Globus pallidus (tissue), 1 donor: Measurements from ENCODE around the gene PRKG1.
"Not testable (repeated sequence)": the region's sequence is repeated elsewhere in the genome, so short reads cannot be mapped to it uniquely, and the experiment has no call there.

ENCODE experiments used
- DNase-seq: peaks from one replicate; pipeline ENCODE4 v3.0.0-alpha.2; 2015; ENCODE audit warnings: low spot score

The PRKG1 gene

DNA sequence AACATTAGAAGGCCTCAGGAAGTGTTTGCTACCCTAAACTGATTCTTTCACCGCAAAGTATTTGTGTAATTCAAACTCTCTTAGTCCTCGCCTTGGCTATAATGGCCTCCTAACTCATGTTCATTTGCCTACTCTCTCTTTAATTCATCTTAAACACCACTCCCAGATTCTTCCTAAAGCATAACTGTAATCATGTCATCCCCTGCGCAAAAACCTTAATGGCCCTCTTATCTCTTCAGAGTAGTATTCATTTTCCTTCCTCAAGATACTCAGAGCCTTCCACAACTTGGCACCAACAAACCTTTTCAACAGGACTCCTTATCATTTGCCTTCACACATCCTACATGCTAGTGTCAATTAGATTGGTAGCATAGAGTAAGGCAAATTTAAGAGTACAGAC is 582.2 kb downstream of the PRKG1 start:
- no peak for DNase-seq

DNA sequence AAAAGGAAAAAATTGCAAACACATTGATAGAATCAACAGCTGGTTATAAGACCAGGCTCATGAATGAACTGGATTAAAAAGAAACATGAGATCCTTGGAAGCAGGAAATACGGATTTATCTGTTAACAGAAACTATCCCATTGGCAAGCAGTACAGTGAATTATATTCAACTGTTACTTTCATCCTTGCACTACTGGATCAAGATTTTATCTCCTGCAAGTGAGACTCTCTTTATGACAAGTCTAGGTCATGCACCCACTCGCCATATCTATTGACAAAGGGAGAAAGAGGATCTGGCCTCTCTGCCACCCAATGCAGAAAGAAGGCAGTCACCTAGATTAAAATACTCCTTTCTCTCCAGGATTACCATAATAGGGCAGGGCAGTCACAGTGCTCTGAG is 583.7 kb downstream of the PRKG1 start:
- no peak for DNase-seq

DNA sequence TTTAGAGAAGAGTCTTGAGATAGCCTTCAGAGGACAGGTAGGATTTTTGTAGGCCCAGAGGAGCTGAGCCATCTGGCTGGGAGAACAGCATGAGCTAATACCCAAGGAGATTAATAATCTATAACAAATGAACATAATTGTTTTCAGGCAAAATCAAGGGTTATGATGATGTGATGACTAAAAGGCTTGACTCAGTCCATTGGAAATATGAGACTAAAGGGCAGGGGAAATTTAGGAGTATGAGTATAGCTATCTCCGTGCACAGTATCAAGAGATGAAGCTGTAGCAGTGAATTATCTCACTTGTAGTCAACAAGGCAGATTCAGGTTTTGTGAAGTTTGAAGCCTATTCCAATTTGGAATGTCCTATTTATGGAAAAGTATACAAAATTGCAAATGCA is 585.1 kb downstream of the PRKG1 start:
- no peak for DNase-seq

DNA sequence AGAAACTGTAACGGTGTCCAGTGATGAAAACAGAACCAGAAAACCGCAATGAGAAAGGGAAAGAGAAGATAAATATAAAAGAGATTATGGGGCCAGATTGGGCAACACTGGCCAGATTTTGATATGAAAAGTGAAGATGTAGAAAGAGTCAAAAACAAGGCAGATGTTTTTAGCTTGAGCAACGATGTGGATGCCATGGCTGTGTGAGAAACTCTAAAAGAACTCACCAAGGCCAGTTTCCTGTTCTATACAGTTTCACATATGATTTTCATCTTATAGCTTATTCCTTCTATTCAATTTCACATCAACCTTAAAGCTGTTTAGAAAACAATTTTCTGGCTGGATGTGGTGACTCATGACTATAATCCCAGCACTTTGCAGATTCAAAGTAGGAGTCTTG is 588.8 kb downstream of the PRKG1 start:
- no peak for DNase-seq

DNA sequence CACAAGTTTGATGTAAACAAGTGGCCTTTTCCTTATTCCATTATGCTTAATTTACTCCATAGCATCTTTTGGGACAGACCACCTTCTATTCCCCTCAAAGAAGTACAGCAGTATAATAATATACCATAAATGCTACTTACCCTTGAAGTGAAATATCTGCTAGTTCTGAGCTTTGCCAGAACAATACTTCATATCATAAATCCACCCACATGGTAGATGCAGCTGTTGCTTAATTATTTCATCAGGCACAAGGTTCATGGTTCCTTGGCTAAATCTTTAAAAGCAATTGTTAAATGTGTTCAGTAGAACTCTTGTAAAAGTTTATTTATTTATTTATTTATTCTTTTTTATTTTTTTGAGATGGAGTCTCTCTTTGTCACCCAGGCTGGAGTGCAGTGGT is 592.2 kb downstream of the PRKG1 start:
- DNase-seq = no peak

DNA sequence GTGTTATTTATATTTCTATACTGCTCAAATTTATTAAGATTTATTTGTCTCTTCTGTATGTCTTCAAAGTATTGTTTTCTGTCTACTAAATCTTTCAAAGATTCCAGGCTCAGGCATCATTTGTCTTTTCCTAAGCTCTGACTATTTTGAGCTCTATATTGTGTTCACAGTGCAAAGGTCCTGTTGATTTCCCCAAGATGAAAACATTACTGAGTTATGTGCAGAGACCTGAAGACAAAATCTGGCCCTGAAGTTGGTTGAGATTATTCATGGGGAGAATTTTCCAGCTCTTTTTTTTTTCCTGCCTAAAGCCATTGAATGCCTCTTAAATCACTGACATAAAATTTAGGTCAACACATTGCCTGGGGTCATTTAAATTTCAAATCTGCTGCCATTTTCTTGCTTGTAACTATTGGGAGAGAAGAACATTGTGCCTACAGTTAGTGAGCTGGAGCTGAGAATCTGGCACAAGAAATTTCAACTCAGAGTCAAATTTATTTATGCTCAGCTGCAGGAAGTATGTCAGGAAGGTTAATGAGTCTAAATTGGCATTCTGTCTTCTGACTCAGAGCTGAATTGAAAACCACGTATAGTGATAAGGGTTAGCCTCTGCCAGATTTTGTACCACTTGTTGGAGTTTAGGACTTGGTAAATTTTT is 593.5 kb downstream of the PRKG1 start:
- no peak for DNase-seq

DNA sequence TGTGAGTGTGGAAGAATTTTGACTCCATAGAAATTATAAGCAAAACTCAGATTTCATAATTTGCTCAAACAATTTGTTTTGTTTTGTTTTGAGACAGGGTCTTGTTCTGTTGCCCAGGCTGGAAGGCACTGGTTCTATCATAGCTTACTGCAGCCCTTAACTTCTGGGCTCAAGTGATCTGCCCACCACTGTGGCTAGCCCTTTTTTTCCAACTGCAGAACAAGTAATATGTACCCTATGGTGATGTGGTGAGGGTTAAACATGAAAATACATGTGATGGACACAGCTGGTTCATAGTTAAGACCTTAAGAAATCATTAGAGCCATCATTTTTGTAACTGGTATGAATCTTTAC is 594.0 kb downstream of the PRKG1 start:
- DNase-seq = no peak

DNA sequence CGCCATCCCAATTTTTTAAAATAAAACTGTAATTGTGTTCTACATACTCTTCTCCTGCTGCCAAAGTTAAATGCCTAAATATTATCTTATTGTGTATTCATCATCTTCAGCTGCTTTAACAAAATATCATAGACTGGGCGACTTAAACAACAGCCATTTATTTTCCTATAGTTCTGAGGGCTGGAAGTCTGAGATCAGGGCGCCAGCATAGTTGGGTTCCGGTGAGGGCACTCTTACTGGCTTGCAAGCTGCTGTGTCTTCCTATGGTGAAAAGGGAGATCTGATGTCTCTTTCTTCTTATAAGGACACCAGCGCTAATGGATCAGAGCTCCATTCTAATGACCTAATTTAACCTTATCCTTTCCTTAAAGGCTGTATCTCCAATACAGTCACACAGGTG is 594.8 kb downstream of the PRKG1 start:
- no peak for DNase-seq

DNA sequence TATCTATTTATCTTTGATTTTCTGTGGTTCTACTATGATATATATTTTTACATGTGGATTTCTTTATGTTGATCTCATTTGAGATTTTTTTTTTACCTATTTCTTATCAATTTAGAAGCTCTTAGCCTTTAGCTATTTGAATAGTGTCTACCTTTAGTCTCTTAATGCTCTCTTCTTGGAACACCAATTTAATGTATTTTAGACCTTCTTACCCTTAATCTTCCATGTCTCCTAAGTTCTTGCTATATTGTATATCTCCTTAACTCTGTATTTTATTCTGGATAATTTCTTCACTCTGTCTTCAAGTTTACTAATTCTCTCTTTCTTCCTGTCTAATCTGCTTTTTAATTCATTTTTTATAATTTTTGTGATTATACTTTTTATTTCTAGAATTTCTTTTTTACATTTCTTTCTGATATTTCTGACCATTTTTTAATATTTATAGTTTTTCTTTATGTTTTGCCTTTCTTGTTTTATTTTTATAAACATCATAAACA is 597.8 kb downstream of the PRKG1 start:
- no peak for DNase-seq

DNA sequence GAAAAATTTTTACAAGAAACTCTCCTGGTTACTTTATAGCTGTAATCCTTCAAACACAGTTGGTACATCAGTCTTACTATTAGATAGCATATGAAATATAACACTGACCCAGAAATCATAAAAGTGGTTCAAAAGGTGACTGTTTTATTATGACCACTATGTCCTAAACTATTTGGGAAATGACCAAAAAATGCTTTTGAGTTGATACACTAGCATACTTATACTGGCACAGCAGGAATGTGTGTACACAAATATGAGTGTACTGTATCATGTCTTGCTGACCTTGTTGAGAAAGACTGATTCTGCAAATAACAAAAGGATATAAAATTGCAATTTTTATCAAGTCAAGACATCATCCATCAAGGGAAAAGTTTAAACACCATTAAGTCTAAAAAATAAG is 600.8 kb downstream of the PRKG1 start:
- DNase-seq = no peak

DNA sequence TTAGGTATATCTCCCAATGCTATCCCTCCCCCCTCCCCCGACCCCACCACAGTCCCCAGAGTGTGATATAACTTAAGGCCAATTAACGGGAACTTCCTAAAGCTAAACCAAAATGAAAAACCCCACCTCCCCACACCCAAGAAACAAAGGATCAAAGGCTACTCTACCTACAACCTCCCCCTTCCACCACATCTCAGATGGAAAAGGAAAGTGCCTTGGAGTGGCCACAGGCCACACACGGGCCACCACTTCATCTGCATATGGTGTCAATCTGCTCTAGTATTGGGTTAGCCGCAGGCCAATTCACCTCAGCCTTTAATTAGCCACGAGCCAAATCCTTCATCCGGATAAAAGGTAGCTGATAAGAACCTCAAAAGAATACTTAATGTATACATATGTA is 605.6 kb downstream of the PRKG1 start:
- no peak for DNase-seq

DNA sequence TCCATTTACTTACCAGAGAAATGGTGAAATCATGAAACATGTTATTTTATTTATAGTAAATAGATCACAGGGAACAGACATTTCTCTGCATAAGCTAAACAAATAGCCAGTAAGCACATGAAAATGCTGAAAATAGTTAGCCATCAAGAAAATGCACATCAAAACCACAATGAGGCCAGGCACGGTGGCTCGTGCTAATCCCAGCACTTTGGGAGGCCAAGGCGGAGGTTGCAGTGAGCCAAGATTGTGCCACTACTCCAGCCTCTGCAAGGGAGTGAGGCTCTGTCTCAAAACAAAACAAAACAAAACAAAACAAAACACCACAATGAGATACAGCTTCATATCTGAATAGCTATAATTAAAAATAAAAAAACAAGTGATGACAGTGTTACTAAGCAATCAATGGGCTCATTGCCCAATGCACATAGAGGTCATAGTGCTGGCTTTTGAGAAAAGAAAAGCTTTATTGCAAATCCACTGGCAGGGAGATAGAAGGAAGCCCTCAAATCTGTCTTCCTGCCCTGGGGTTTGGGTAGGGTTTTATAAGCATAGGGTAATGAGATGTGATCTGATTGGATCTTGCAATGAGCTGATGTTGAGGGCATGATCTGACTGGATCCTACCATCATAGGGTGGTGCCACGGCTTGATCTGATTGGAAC is 608.9 kb downstream of the PRKG1 start:
- DNase-seq = no peak

DNA sequence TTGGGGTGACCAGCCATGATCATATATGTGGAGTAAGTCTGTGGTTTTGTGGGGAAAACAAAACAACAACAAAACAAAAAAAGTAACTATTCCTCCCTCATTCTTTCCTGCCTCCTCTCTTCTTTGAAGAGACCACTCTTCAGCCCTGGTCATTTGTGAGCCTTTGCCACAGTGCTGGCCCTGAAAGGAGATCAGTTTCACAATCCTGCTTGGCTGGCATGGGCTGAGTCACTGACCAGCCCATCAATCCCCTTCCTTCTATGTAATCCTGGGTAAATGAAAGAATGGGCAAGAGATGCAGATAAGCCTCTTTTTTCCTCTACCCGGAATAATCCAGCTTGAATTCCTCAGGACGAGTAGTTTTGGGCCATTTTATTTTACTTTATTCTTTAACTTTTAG is 611.5 kb downstream of the PRKG1 start:
- no peak for DNase-seq

DNA sequence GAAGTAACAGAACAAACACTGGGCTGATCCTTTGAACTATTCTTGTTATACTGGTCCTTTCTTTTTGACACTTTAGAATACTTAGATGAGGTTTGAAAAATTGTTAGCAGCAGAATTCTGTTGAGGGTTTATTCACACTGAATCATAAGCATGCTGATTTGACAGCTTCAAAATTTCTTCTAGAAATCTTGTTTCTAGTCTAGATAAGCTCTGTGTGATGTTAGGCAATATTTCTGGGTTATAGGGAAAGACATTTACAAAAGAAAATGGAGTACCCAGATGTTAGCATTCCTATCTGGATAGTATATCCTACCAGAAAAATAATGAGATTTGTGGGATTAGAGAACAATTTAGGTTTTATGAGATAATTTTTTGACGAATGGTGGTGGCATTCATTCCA is 613.0 kb downstream of the PRKG1 start:
- DNase-seq = no peak

DNA sequence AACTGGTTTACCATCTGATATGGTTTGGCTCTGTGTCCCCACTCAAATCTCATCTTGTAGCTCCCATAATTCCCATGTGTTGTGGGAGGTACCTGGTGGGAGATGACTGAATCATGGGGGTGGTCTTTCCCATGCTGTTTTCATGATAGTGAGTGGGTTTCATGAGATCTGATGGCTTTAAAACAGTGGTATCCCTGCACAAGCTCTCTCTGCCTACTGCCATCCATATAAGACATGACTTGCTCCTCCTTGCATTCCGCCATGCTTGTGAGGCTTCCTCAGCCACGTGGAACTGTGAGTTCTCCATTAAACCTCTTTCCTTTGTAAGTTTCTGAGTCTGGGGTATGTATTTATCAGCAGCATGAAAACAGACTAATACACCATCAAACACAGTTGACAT is 614.5 kb downstream of the PRKG1 start:
- not testable (repeated sequence) for DNase-seq

DNA sequence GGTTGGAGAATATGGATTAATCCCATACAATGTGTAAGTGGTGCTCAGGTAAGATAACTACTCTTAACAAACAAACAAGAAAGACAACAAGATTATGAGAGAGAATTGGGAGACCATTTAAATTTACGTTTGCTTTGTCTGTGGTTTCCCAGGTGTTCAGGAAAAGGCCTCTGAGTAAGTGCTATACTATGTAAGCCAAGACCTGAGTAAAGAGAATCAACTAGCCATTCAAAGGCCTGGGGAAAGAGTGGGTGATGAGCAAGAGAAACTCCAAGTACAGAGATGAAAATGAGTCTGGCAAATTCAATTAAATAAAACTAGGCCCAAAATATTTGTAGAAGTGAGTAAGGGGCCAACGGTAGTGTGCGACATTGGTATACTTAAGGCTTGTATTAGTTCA is 615.2 kb downstream of the PRKG1 start:
- DNase-seq = no peak

DNA sequence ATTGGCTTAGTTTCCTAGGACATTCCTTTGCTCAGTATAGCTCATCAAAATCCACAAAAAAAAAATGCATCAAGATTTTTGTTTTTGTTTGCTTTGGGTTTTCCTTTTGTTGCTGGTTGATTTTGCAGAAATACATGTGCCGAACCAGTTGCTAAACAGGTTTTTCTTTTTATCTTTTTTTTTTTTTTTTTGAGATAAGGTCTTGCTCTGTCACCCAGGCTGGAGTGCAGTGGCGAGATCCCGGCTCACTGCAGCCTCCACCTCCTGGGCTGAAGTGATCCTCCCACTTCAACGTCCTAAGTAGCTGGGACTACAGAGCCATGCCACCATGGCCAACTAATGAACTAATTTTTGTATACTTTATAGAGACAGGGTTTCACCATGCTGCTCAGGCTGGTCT is 616.8 kb downstream of the PRKG1 start:
- DNase-seq = no peak

DNA sequence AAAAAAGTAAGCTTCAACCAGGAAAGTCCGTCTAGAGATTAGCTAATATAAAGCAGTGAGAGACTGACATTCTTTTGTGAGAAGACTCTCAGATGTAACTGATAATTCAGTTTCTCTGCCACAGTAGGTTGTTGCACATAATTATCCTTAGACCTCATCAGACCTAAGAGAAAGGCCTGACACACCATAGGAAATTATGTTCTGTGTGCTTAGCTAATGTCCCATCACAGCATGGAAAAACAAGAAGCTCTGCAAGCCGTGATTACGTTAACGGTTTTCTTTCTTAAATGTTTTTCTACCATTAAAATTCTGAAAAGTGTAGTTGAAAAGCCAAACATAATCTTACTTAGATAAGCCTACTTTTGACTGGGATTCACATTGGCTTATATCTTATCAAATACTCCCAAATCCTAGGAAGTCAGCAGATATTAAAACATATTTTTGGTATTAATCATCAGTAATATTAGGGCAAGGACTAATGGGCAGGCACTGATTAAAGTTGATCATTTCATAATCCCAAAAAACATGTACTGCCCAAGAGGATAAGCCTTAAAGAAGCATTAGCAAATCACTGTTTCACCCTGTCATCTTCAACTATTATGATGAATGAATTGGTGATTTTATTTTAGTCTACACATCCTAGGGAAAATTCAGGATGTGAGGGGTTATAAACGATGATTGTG is 619.9 kb downstream of the PRKG1 start:
- no peak for DNase-seq

DNA sequence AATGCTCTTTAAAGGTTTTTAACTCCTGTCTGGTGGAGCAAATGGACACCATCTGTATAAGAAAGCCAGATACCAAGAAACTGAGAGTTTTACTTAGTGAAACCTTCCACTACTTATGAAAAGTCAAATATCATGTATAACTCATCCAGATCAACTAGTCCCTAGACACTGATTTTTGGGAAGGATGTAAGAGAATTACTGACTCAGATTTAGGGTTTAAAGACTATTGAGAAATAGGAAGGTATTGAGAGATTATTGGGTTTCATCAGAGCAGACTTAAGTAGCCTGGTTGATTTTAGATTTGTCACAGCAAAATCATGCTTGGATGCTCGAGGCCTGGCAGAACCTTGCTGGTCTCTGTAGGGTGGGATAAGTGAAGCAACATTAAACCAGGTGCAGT is 622.0 kb downstream of the PRKG1 start:
- DNase-seq = no peak

DNA sequence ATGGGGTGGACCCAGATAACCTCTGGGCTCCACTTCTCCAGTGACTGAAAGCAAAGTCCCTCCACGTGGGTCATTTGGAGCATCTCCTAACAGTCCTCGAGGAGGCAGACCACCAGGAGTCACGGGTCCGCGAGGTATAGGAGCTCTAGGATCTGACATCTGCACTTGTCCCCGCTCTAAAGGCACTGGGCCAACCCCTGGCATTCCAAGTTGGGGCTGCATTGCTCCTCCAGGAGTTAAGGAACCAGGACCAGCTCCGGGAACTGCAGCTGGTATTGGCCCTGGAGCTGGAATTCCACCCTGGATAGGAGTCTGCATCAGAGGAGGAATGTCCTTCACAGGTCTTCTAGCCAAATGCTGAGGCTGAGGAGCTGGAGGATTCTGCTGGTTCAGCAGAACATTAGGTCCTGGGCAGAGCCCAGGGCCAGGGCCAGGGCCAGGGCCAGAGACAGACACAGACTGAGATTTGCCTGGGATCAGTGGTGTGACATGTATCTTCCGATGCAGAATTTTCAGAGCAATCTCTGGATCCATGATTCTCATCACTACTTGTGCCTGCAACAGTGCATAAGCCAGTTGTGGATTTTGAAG is 624.3 kb downstream of the PRKG1 start:
- peak; percentile 5 for DNase-seq

DNA sequence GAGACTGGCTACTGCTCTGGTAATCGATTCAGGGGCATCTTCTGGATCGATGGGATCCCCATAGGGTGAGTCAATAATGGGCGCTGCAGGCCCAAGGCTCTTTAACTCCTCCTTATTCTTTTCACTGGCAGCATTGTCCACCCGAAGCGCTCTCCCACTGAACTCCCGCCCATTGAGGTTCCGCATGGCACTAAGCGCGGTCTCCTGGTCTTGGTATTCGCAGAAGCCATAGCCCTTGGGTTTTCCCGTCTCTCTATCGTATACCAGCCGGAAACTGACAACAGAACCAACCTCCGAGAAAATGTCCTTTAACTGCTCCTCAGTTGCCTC is 624.8 kb downstream of the PRKG1 start:
- DNase-seq = no peak

DNA sequence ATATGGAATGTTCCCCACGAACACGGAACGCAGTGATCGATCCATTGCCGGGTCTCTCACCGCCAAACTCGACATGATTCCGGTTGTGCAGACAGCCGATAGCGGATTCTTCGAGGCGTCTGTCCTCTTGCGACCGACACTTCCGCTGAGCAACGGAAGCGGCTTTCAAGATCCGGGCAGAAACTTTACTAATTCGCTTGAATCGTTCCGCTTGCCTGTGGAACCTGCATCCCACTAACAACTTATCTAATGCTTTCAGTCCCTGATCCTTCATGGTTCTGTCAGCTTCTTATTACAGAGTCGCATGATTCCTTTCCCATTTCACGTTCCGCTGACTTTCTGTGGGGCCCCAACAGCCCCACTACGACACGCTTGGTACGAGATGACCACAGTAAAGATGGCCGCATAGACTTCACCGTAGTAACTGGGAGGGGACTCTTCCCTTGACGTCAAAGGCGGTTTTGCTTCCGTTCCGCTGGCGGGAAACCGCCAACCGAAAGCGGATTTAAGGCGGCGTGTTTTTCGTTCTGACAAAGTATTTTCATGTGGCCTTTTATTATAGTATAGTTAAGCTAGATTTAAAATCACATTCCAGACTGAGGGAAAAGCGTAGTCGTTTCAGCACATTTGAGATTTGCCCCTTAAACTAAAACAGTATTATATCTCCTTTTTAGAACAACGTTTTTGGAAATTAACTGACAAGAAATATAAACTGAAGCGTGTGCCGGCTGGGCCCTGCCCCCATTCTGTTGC is 625.4 kb downstream of the PRKG1 start, which contains the start of gene CSTF2T:
TSS of gene CSTF2T (minus strand) at position 121 of the 753 bp plus-strand sequence. CDS start at position 75, 46 bp downstream.
- peak; percentile 94 for DNase-seq
